Suprapubic skin (tissue), 4 donors: Measurements from ENCODE around the gene CAMTA1.

Experiments
- EP300 ChIP-seq: sonication (generic); formaldehyde crosslinking; IDR thresholded peaks from one replicate; pipeline ENCODE4 v1.6.1; 2017; ENCODE audit warnings: antibody characterized with exemption
- POLR2A ChIP-seq, 2 donors: fragments of 450-650 bp; IDR thresholded peaks; one replicate each; pipeline ENCODE4 v1.6.1; 2017; ENCODE audit warnings: antibody characterized with exemption in 2 of 2, mild to moderate bottlenecking in 2 of 2, moderate library complexity in 2 of 2
- POLR2AphosphoS5 ChIP-seq, 3 donors: sonication (generic); formaldehyde crosslinking; IDR thresholded peaks; one replicate each; pipeline ENCODE4 v1.6.1; 2017; ENCODE audit warnings: antibody characterized with exemption in 3 of 3
- TF ChIP-seq, protein P1 (sequence below), 2 donors: fragments of 200-600 bp in 1 of 2; fragments of 450-650 bp in 1 of 2; sonication (generic) in 1 of 2; IDR thresholded peaks; one replicate each; pipeline ENCODE4 v1.5.1; 2016 to 2019; ENCODE audit warnings: antibody characterized with exemption in 2 of 2, mild to moderate bottlenecking in 1 of 2, moderate library complexity in 1 of 2

DNA sequence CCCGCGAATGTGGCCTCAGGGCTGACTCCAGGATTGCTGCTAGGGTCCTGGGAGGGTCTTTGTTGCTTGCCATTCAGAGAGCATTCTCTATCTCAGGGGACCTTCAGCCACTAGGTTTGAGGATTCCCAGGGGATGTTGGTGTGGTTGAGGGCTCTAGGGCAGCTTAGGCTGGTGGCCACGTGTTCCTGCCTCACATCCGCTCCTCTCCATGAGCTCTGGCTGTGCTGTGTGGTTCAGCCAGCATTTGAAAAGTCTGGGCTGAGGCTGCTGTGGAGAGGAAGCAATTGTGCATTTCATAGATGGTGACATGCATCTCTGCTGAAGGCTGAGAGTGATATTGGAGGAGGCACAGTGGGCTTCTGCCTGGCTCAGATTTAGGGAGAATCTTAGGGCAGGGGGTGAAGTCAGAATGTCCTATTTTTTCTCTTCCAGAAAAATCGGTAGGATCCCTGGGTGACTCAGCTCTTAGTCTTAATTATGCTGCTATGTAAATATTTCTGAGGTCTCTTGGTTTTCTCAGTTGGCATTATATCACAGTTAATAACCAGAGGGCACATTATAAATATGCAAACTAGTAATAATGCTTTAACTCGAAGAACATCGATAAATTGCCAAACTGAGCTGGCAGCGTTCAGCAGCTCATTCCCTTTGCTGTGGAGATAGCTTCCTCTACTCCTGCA lies 182.3 kb downstream of the CAMTA1 start:
- TF ChIP-seq, protein P1, sequence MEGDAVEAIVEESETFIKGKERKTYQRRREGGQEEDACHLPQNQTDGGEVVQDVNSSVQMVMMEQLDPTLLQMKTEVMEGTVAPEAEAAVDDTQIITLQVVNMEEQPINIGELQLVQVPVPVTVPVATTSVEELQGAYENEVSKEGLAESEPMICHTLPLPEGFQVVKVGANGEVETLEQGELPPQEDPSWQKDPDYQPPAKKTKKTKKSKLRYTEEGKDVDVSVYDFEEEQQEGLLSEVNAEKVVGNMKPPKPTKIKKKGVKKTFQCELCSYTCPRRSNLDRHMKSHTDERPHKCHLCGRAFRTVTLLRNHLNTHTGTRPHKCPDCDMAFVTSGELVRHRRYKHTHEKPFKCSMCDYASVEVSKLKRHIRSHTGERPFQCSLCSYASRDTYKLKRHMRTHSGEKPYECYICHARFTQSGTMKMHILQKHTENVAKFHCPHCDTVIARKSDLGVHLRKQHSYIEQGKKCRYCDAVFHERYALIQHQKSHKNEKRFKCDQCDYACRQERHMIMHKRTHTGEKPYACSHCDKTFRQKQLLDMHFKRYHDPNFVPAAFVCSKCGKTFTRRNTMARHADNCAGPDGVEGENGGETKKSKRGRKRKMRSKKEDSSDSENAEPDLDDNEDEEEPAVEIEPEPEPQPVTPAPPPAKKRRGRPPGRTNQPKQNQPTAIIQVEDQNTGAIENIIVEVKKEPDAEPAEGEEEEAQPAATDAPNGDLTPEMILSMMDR (IDR thresholded peaks at IDR 0.05) = no peak
- no peak for TF ChIP-seq POLR2AphosphoS5 (IDR thresholded peaks at IDR 0.05)
- no peak for TF ChIP-seq EP300
- no peak for TF ChIP-seq POLR2A (IDR thresholded peaks at IDR 0.05)
